GM12878 (cell line): ENCODE measurements around the gene EXOSC10. TPM values are rescaled to one million over a fixed set of nuclear protein-coding genes. Genes with fewer than 3 reads are reported as not detected.

ENCODE experiments used
- ATAC-seq: fragments of 200-7000 bp; cut with Tn5 transposase; 3 replicates; pipeline ENCODE4 v1.9.1; 2020; ENCODE audit warnings: mild to moderate bottlenecking, moderate library complexity
- BruUV-seq: library from RNA; stranded (reverse); fragments of 400-500 nt; replicated peaks from 2 replicates; lab custom pipeline; 2021; lab: Mats Ljungman, UMichigan
- CTCF ChIA-PET: fragments of 300-600 bp; sonication (Branson Sonifier 250); formaldehyde crosslinking; extraction: SDS; loops from one replicate; lab custom pipeline; 2021; ENCODE audit warnings: inconsistent platforms; lab: Yijun Ruan, JAX
- POLR2A ChIA-PET: fragments of 350-600 bp; formaldehyde crosslinking; extraction: SDS; loops from one replicate; lab custom pipeline; 2021; ENCODE audit warnings: inconsistent platforms; lab: Charles Lee
- RAD21 ChIA-PET: fragments of 300-600 bp; sonication (Branson Sonifier 250); formaldehyde crosslinking; loops from one replicate; lab custom pipeline; 2023; ENCODE audit warnings: antibody characterized with exemption; ENCODE audit not compliant: unreplicated experiment; lab: Charles Lee
- SMC1A ChIA-PET: fragments of 300-600 bp; sonication (Branson Sonifier 250); formaldehyde crosslinking; loops from one replicate; lab custom pipeline; 2023; ENCODE audit not compliant: unreplicated experiment, uncharacterized antibody; lab: Charles Lee
- DNase-seq: peaks from one replicate; pipeline ENCODE4 v3.0.0-alpha.2; 2011; ENCODE audit warnings: low read depth, low spot score
- FAIRE-seq: peaks from 3 replicates; lab custom pipeline; 2011; peaks lifted over from hg19 to GRCh38; lab: Jason Lieb, UNC
- H2AFZ ChIP-seq: 2 replicates; pipeline ENCODE4 v1.6.0; 2011; ENCODE audit warnings: low read depth, low read length, control low read depth; ENCODE audit not compliant: control insufficient read depth
- H3K27ac ChIP-seq: 2 replicates; pipeline ENCODE4 v1.5.1; 2011; ENCODE audit warnings: control low read depth; ENCODE audit not compliant: control insufficient read depth, insufficient read depth
- H3K27me3 ChIP-seq, 2 experiments: replicated peaks in 1 of 2; 2 replicates each; pipeline versions ENCODE4 v1.6.0 to v1.6.1; 2011; ENCODE audit warnings: low read length in 1 of 2; ENCODE audit not compliant: control insufficient read depth in 2 of 2, insufficient read depth in 2 of 2
- H3K36me3 ChIP-seq, 2 experiments: 2 replicates each; pipeline ENCODE4 v1.5.1; 2011; ENCODE audit warnings: low read length in 1 of 2; ENCODE audit not compliant: control insufficient read depth in 2 of 2, insufficient read depth in 2 of 2
- H3K4me1 ChIP-seq: 2 replicates; pipeline ENCODE4 v1.6.1; 2011; ENCODE audit warnings: mild to moderate bottlenecking, low read length, moderate library complexity, mixed read lengths; ENCODE audit not compliant: control insufficient read depth, insufficient read depth
- H3K4me2 ChIP-seq: 2 replicates; pipeline ENCODE4 v1.6.0; 2011; ENCODE audit warnings: control low read depth; ENCODE audit not compliant: control insufficient read depth, insufficient read depth
- H3K4me3 ChIP-seq: fragments of 200-600 bp; sonication (generic); 2 replicates; pipeline ENCODE4 v1.5.1; 2016
- H3K79me2 ChIP-seq: 2 replicates; pipeline ENCODE4 v1.6.0; 2011; ENCODE audit warnings: low read length; ENCODE audit not compliant: control insufficient read depth, insufficient read depth
- H3K9ac ChIP-seq: 2 replicates; pipeline ENCODE4 v1.8.0; 2011; ENCODE audit warnings: low read length, control low read depth, mixed read lengths; ENCODE audit not compliant: control insufficient read depth, insufficient read depth
- H3K9me3 ChIP-seq: replicated peaks from 3 replicates; pipeline ENCODE4 v1.5.1; 2011; ENCODE audit warnings: mild to moderate bottlenecking, low read length; ENCODE audit not compliant: control insufficient read depth, insufficient read depth
- H4K20me1 ChIP-seq: 2 replicates; pipeline ENCODE4 v1.6.0; 2011; ENCODE audit not compliant: control insufficient read depth, insufficient read depth
- BHLHE40 ChIP-seq, 2 experiments: fragments of 450-650 bp in 1 of 2; IDR thresholded peaks; 2 replicates each; pipeline ENCODE4 v1.6.1; 2011 to 2017; ENCODE audit warnings: low read depth in 2 of 2, borderline replicate concordance in 1 of 2, improper control_type of control experiment in 1 of 2, low read length in 1 of 2, mild to moderate bottlenecking in 1 of 2
- CHD1 ChIP-seq: IDR thresholded peaks from 2 replicates; pipeline ENCODE4 v1.6.1; 2012; ENCODE audit warnings: low read depth, low read length, improper control_type of control experiment
- JUNB ChIP-seq: IDR thresholded peaks from 2 replicates; pipeline ENCODE4 v1.6.1; 2016; ENCODE audit warnings: antibody characterized with exemption, mild to moderate bottlenecking
- MXI1 ChIP-seq: fragments of 150-350 bp; IDR thresholded peaks from 2 replicates; pipeline ENCODE4 v1.6.1; 2011; ENCODE audit warnings: low read depth, mild to moderate bottlenecking, inconsistent platforms, low read length, improper control_type of control experiment
- MYB ChIP-seq: fragments of 150-350 bp; IDR thresholded peaks from 2 replicates; pipeline ENCODE4 v1.6.1; 2014; ENCODE audit warnings: mild to moderate bottlenecking, low read depth, low read length, borderline replicate concordance
- NR2F1 ChIP-seq: fragments of 450-650 bp; conservative IDR thresholded peaks from 2 replicates; pipeline ENCODE4 v1.6.1; 2017; ENCODE audit warnings: mild to moderate bottlenecking
- POU2F2 ChIP-seq: IDR thresholded peaks from 3 replicates; pipeline ENCODE4 v1.6.1; 2011; ENCODE audit warnings: low read depth, mild to moderate bottlenecking, low read length, borderline replicate concordance
- RAD51 ChIP-seq: fragments of 450-650 bp; IDR thresholded peaks from 2 replicates; pipeline ENCODE4 v1.6.1; 2016; ENCODE audit warnings: moderate library complexity, mild to moderate bottlenecking, inconsistent platforms
- SMAD1 ChIP-seq: fragments of 450-650 bp; IDR thresholded peaks from 2 replicates; pipeline ENCODE4 v1.6.1; 2018; ENCODE audit warnings: mild to moderate bottlenecking, low read depth; ENCODE audit not compliant: partially characterized antibody
- SRF ChIP-seq, 2 experiments: IDR thresholded peaks; 2 replicates each; pipeline ENCODE4 v1.6.1; 2011; ENCODE audit warnings: low read depth in 2 of 2, low read length in 2 of 2, mild to moderate bottlenecking in 1 of 2, moderate library complexity in 1 of 2
- STAT3 ChIP-seq: IDR thresholded peaks from 2 replicates; pipeline ENCODE4 v1.6.1; 2011; ENCODE audit warnings: low read depth, low read length, improper control_type of control experiment
- TCF12 ChIP-seq: IDR thresholded peaks from 2 replicates; pipeline ENCODE4 v1.6.1; 2011; ENCODE audit warnings: low read depth, mild to moderate bottlenecking, low read length
- ZNF217 ChIP-seq: fragments of 450-650 bp; IDR thresholded peaks from 2 replicates; pipeline ENCODE4 v1.6.1; 2017; ENCODE audit warnings: antibody characterized with exemption, mild to moderate bottlenecking
- WGBS: methylation state at CpG from one replicate; pipeline ENCODE4 v1.1.6; 2016; ENCODE audit warnings: low lambda C conversion rate; ENCODE audit not compliant: insufficient replicate concordance, insufficient coverage; ENCODE audit errors: missing lambda C conversion rate; 5-methylcytosine and 5-hydroxymethylcytosine counted together
- in situ Hi-C: fragments of 300-500 bp; cut with MboI; formaldehyde crosslinking; loops from 9 replicates; pipeline ENCODE4 v1.14.3; 2018; ENCODE audit warnings: mixed read lengths
- intact Hi-C: fragments of 100-400 bp; cut with micrococcal nuclease; formaldehyde crosslinking; loops from one replicate; pipeline ENCODE4 v1.14.2; 2022; ENCODE audit not compliant: unreplicated experiment
- polyA plus RNA-seq, 11 experiments: library from polyadenylated mRNA; depleted of rRNA in 4 of 11; unstranded in 6 of 11; stranded (reverse) in 5 of 11; fragments of >200 nt; fragmentation: Nextera tagmentation in 4 of 11; fragmentation: Illumina TruSeq in 1 of 11; extraction: Ambion mirVana in 4 of 11; extraction: Trizol in 1 of 11; gene quantifications; 1 replicate in 1 of 11; 2 replicates in 10 of 11; pipeline versions ENCODE4 v1.2.1 to v1.2.3, GENCODE V29; 2011 to 2016; ENCODE audit warnings: inconsistent platforms in 2 of 11, missing spikeins in 2 of 11, low read depth in 1 of 11
- total RNA-seq, 4 experiments: library from RNA; depleted of rRNA in 3 of 4; stranded (reverse); fragments of >200 nt in 3 of 4; fragmentation: Illumina TruSeq in 1 of 4; extraction: Trizol in 1 of 4; gene quantifications; 2 replicates each; pipeline versions ENCODE4 v1.2.1 to v1.2.3, GENCODE V29; 2013 to 2021
- TF ChIP-seq, protein P1 (sequence below): fragments of 450-650 bp; IDR thresholded peaks from 2 replicates; pipeline ENCODE4 v1.6.1; 2017; ENCODE audit warnings: mild to moderate bottlenecking, moderate library complexity
- TF ChIP-seq, protein P2 (sequence below): fragments of 450-650 bp; IDR thresholded peaks from 2 replicates; pipeline ENCODE4 v1.6.1; 2017; ENCODE audit warnings: antibody characterized with exemption, mild to moderate bottlenecking, moderate library complexity
- TF ChIP-seq, protein P3 (sequence below): IDR thresholded peaks from 2 replicates; pipeline ENCODE4 v1.6.1; 2011; ENCODE audit warnings: borderline replicate concordance, low read depth, mild to moderate bottlenecking, moderate library complexity, mixed read lengths, low read length; ENCODE audit not compliant: insufficient read depth; ENCODE audit errors: extremely low read length

The EXOSC10 gene
- total and polyA plus RNA-seq, 10 of the 15 experiments (the other 5 are each of a cell fraction or from before 2014, with no cell fraction given) = 16.2 to 86.5 (median 66.4) TPM

DNA sequence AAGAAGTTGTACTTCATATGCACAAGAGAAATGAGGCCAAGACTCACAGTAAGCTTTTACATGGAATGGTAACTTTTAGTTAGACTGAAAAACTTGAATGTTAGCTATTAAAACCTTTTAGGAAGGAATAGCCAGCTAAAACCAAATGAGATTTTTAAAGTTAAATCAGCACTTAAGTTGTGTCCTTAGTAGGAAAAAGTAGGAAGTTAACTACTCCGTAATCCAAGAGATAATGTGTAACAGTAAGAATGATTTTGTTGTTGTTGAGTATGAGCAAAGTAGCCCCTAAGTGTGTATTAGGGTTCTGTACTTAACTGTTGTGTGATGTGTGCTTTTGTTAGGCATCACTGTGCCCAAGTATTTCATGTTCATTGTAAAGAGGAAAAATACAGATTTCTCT is 74.1 kb downstream of the EXOSC10 start:
- ChIA-PET CTCF (interaction anchor here (2.3 kb wide), 1 partner anchor 12 kb away, joined by 11 read pairs; no protein-coding TSS in a partner anchor), POLR2A (no interaction called here), RAD21 (interaction anchor here (0.6 kb wide), 1 partner anchor 555 kb away, joined by 4 read pairs; no protein-coding TSS in a partner anchor), SMC1A (interaction anchor here (1.1 kb wide), 1 partner anchor 12 kb away, joined by 3 read pairs; no protein-coding TSS in a partner anchor)
- intact Hi-C loops (no loop called here), in situ Hi-C loops (no loop called here)
- no peak for TF ChIP-seq POU2F2
- no peak for TF ChIP-seq CHD1
- TF ChIP-seq NR2F1 = no peak
- TF ChIP-seq JUNB = no peak
- no peak for TF ChIP-seq ZNF217
- TF ChIP-seq, protein P1, sequence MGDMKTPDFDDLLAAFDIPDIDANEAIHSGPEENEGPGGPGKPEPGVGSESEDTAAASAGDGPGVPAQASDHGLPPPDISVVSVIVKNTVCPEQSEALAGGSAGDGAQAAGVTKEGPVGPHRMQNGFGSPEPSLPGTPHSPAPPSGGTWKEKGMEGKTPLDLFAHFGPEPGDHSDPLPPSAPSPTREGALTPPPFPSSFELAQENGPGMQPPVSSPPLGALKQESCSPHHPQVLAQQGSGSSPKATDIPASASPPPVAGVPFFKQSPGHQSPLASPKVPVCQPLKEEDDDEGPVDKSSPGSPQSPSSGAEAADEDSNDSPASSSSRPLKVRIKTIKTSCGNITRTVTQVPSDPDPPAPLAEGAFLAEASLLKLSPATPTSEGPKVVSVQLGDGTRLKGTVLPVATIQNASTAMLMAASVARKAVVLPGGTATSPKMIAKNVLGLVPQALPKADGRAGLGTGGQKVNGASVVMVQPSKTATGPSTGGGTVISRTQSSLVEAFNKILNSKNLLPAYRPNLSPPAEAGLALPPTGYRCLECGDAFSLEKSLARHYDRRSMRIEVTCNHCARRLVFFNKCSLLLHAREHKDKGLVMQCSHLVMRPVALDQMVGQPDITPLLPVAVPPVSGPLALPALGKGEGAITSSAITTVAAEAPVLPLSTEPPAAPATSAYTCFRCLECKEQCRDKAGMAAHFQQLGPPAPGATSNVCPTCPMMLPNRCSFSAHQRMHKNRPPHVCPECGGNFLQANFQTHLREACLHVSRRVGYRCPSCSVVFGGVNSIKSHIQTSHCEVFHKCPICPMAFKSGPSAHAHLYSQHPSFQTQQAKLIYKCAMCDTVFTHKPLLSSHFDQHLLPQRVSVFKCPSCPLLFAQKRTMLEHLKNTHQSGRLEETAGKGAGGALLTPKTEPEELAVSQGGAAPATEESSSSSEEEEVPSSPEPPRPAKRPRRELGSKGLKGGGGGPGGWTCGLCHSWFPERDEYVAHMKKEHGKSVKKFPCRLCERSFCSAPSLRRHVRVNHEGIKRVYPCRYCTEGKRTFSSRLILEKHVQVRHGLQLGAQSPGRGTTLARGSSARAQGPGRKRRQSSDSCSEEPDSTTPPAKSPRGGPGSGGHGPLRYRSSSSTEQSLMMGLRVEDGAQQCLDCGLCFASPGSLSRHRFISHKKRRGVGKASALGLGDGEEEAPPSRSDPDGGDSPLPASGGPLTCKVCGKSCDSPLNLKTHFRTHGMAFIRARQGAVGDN = no peak
- no peak for TF ChIP-seq BHLHE40 (IDR thresholded peaks at IDR 0.05; ENCODE audit: borderline replicate concordance in 1 of 2, low read depth in 2 of 2, low read length in 1 of 2)
- TF ChIP-seq, protein P2, sequence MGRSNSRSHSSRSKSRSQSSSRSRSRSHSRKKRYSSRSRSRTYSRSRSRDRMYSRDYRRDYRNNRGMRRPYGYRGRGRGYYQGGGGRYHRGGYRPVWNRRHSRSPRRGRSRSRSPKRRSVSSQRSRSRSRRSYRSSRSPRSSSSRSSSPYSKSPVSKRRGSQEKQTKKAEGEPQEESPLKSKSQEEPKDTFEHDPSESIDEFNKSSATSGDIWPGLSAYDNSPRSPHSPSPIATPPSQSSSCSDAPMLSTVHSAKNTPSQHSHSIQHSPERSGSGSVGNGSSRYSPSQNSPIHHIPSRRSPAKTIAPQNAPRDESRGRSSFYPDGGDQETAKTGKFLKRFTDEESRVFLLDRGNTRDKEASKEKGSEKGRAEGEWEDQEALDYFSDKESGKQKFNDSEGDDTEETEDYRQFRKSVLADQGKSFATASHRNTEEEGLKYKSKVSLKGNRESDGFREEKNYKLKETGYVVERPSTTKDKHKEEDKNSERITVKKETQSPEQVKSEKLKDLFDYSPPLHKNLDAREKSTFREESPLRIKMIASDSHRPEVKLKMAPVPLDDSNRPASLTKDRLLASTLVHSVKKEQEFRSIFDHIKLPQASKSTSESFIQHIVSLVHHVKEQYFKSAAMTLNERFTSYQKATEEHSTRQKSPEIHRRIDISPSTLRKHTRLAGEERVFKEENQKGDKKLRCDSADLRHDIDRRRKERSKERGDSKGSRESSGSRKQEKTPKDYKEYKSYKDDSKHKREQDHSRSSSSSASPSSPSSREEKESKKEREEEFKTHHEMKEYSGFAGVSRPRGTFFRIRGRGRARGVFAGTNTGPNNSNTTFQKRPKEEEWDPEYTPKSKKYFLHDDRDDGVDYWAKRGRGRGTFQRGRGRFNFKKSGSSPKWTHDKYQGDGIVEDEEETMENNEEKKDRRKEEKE = no peak
- TF ChIP-seq MYB = no peak
- no peak for TF ChIP-seq RAD51
- no peak for TF ChIP-seq MXI1
- no peak for TF ChIP-seq TCF12
- TF ChIP-seq STAT3 = no peak
- no peak for TF ChIP-seq SRF (IDR thresholded peaks at IDR 0.05; ENCODE audit: low read depth in 2 of 2, low read length in 2 of 2)
- TF ChIP-seq, protein P3, sequence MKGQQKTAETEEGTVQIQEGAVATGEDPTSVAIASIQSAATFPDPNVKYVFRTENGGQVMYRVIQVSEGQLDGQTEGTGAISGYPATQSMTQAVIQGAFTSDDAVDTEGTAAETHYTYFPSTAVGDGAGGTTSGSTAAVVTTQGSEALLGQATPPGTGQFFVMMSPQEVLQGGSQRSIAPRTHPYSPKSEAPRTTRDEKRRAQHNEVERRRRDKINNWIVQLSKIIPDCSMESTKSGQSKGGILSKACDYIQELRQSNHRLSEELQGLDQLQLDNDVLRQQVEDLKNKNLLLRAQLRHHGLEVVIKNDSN = no peak
- TF ChIP-seq SMAD1 = no peak
- Histone ChIP-seq H3K79me2 (no peaks in the 10 kb centered on the region; the same call in 1 of the 2 replicates), H3K4me3 (no peak overlapping the region), H3K27me3 (no peaks in the 10 kb centered on the region), H3K36me3 (peaks cover 6 to 47% of the 10 kb centered on the region in 2 experiments), H3K9ac (no peak overlapping the region), H3K27ac (no peak overlapping the region), H3K4me2 (no peak overlapping the region), H2AFZ (no peak overlapping the region), H4K20me1 (peaks cover 2% of the 10 kb centered on the region; the same call in 1 of the 2 replicates), H3K9me3 (no peaks in the 10 kb centered on the region), H3K4me1 (no peaks in the 10 kb centered on the region)
- no peak for DNase-seq
- no peak for FAIRE-seq
- no peak for ATAC-seq
- no TSS peak for BruUV-seq
- 96% methylated on average over 1 of the region's 1 CpG for WGBS
